ENCODE results near the gene ZFP36L1.

The ZFP36L1 gene

DNA sequence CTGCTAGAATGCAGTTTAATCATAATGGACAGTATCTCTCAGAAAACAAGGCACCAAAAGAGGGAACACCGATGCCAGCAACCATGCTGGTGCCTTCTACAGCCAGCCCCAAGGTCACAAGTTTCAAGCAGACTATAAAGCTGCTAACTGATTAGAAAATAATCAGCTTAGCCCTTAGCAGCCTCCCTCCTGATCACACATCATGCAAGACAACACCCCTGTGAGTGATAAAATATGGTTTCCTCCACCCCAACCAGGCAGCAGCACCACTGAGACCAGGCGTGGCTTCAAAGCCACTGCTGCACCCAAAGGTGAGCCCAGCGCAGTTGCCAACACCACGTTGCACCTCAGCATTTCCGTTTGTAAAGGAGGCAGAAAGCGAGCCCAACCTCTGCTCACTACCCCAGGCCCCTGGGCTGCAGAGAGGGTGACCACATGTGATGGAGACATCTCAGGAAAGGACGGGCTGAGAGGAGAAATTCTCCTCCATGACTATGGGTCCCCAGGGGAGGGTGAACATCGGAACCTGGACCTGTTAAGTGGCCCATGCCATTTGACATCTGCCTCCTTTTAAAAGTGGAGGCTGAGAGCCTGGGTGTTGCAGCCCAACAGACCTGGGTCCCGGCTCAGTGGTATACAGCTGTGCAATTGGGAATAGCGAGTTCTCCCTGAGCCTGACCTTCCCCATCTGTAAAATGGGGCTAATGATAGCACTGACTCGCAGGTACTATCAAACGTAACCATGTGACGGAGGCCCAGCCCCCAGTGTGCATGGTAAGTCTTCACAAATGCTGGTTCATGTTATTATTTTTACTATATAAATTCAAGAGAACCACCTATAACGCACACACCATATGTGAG lies 11.5 kb downstream of the ZFP36L1 start:
- no peak for TF ChIP-seq EP300 (IDR thresholded peaks at IDR 0.05; ENCODE audit: borderline replicate concordance)
- TF ChIP-seq EGR1 (IDR thresholded peaks at IDR 0.05) = no peak
- no peak for TF ChIP-seq YY1 (IDR thresholded peaks at IDR 0.05; ENCODE audit: low read depth)
- no peak for TF ChIP-seq FOXM1 (IDR thresholded peaks at IDR 0.05; ENCODE audit: borderline replicate concordance, low read depth)
- TF ChIP-seq TCF12 (IDR thresholded peaks at IDR 0.05; ENCODE audit: low read depth) = no peak
- TF ChIP-seq CEBPB (IDR thresholded peaks at IDR 0.05) = no peak
- TF ChIP-seq TAF1 (IDR thresholded peaks at IDR 0.05; ENCODE audit: low read depth) = no peak
- no peak for TF ChIP-seq NFIC (IDR thresholded peaks at IDR 0.05)
- TF ChIP-seq RAD21 (IDR thresholded peaks at IDR 0.05; ENCODE audit: low read depth) = no peak
- no peak for TF ChIP-seq TEAD4 (IDR thresholded peaks at IDR 0.05)
- no peak for TF ChIP-seq CREB1 (IDR thresholded peaks at IDR 0.05; ENCODE audit: low read depth)

GRCh38 chr14:68780358-68781160 lies 12.3 kb downstream of the ZFP36L1 start:
- TF ChIP-seq RAD21 (IDR thresholded peaks at IDR 0.05; ENCODE audit: low read depth) (no peak), REST (IDR thresholded peaks at IDR 0.05; ENCODE audit: low read depth) (no peak), USF1 (IDR thresholded peaks at IDR 0.05) (no peak), CREB1 (IDR thresholded peaks at IDR 0.05; ENCODE audit: low read depth) (no peak), FOXM1 (IDR thresholded peaks at IDR 0.05; ENCODE audit: borderline replicate concordance, low read depth) (no peak), CEBPB (IDR thresholded peaks at IDR 0.05) (no peak), TCF12 (IDR thresholded peaks at IDR 0.05; ENCODE audit: low read depth) (no peak), ZBTB7A (IDR thresholded peaks at IDR 0.05; ENCODE audit: low read depth) (no peak), EGR1 (IDR thresholded peaks at IDR 0.05) (no peak), YY1 (IDR thresholded peaks at IDR 0.05; ENCODE audit: low read depth) (no peak), NFIC (IDR thresholded peaks at IDR 0.05) (no peak), EP300 (IDR thresholded peaks at IDR 0.05; ENCODE audit: borderline replicate concordance) (no peak), TEAD4 (IDR thresholded peaks at IDR 0.05) (no peak), TAF1 (IDR thresholded peaks at IDR 0.05; ENCODE audit: low read depth) (no peak)
- TF ChIP-seq, protein P1, sequence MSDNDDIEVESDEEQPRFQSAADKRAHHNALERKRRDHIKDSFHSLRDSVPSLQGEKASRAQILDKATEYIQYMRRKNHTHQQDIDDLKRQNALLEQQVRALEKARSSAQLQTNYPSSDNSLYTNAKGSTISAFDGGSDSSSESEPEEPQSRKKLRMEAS (IDR thresholded peaks at IDR 0.05) = no peak

GRCh38 chr14:68779761-68780323 lies 13.0 kb downstream of the ZFP36L1 start:
- no peak for TF ChIP-seq EP300 (IDR thresholded peaks at IDR 0.05; ENCODE audit: borderline replicate concordance)
- no peak for TF ChIP-seq CREB1 (IDR thresholded peaks at IDR 0.05; ENCODE audit: low read depth)
- TF ChIP-seq RAD21 (IDR thresholded peaks at IDR 0.05; ENCODE audit: low read depth) = no peak
- TF ChIP-seq NFIC (IDR thresholded peaks at IDR 0.05) = no peak
- no peak for TF ChIP-seq USF1 (IDR thresholded peaks at IDR 0.05)
- no peak for TF ChIP-seq CEBPB (IDR thresholded peaks at IDR 0.05)
- TF ChIP-seq FOXM1 (IDR thresholded peaks at IDR 0.05; ENCODE audit: borderline replicate concordance, low read depth) = no peak
- no peak for TF ChIP-seq YY1 (IDR thresholded peaks at IDR 0.05; ENCODE audit: low read depth)
- TF ChIP-seq REST (IDR thresholded peaks at IDR 0.05; ENCODE audit: low read depth) = no peak
- no peak for TF ChIP-seq EGR1 (IDR thresholded peaks at IDR 0.05)
- no peak for TF ChIP-seq TAF1 (IDR thresholded peaks at IDR 0.05; ENCODE audit: low read depth)
- TF ChIP-seq TEAD4 (IDR thresholded peaks at IDR 0.05) = no peak
- no peak for TF ChIP-seq TCF12 (IDR thresholded peaks at IDR 0.05; ENCODE audit: low read depth)
- TF ChIP-seq ZBTB7A (IDR thresholded peaks at IDR 0.05; ENCODE audit: low read depth) = no peak
- TF ChIP-seq, protein P1 (IDR thresholded peaks at IDR 0.05) = no peak

GRCh38 chr14:68777644-68778043 lies 15.2 kb downstream of the ZFP36L1 start:
- no peak for TF ChIP-seq YY1 (IDR thresholded peaks at IDR 0.05; ENCODE audit: low read depth)
- no peak for TF ChIP-seq TCF12 (IDR thresholded peaks at IDR 0.05; ENCODE audit: low read depth)
- no peak for TF ChIP-seq EGR1 (IDR thresholded peaks at IDR 0.05)
- no peak for TF ChIP-seq TEAD4 (IDR thresholded peaks at IDR 0.05)
- TF ChIP-seq EP300 (IDR thresholded peaks at IDR 0.05; ENCODE audit: borderline replicate concordance) = no peak
- TF ChIP-seq, protein P1 (IDR thresholded peaks at IDR 0.05) = no peak
- no peak for TF ChIP-seq ZBTB7A (IDR thresholded peaks at IDR 0.05; ENCODE audit: low read depth)
- TF ChIP-seq RAD21 (IDR thresholded peaks at IDR 0.05; ENCODE audit: low read depth) = no peak
- TF ChIP-seq CEBPB (IDR thresholded peaks at IDR 0.05) = no peak
- TF ChIP-seq USF1 (IDR thresholded peaks at IDR 0.05) = no peak
- no peak for TF ChIP-seq NFIC (IDR thresholded peaks at IDR 0.05)
- TF ChIP-seq FOXM1 (IDR thresholded peaks at IDR 0.05; ENCODE audit: borderline replicate concordance, low read depth) = no peak
- no peak for TF ChIP-seq TAF1 (IDR thresholded peaks at IDR 0.05; ENCODE audit: low read depth)
- TF ChIP-seq REST (IDR thresholded peaks at IDR 0.05; ENCODE audit: low read depth) = no peak
- TF ChIP-seq CREB1 (IDR thresholded peaks at IDR 0.05; ENCODE audit: low read depth) = no peak

Measured in Ishikawa (cell line).